ENCODE data around the gene TLL1. TPM values are rescaled to one million over a fixed set of nuclear protein-coding genes. Genes with fewer than 3 reads are reported as not detected.

Gene TLL1
- polyA plus RNA-seq, 2 of the 4 experiments (the other 2 are of a cell fraction), result 0.01 to 0.13 TPM

DNA sequence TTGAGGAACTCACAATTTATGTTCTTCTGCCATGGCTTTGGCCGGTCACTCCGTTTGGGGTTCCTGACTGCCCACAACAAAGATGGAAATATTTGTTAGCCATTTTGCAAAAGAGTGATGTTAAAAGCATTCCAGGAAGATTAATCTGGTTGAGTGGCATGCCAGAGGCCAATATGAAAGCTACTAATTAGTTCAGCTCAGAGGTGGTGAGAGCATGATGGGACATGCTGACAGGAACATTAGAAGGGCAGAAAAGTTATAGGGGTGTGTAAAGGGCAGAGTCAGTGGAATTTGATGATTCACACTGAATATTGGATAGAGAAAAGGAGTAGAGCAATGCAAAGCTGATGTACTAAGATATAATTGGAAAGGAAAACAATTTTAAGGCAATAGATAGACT lies 94.4 kb downstream of the TLL1 start:
- no peak for TF ChIP-seq TP53 (CRISPR knock-in tag; IDR thresholded peaks at IDR 0.05)
- no peak for TF ChIP-seq PBX3 (IDR thresholded peaks at IDR 0.05)
- no peak for TF ChIP-seq JUN (IDR thresholded peaks at IDR 0.05)
- no peak for TF ChIP-seq ZFP36 (IDR thresholded peaks at IDR 0.05; ENCODE audit: borderline replicate concordance, partially characterized antibody)
- TF ChIP-seq TFCP2L1 (CRISPR knock-in tag; IDR thresholded peaks at IDR 0.05), result no peak
- no peak for TF ChIP-seq HMGXB4 (CRISPR knock-in tag; IDR thresholded peaks at IDR 0.05; ENCODE audit: borderline replicate concordance)
- TF ChIP-seq MAX (IDR thresholded peaks at IDR 0.05), result no peak
- TF ChIP-seq FOXS1 (CRISPR knock-in tag; IDR thresholded peaks at IDR 0.05), result no peak
- TF ChIP-seq MAZ (IDR thresholded peaks at IDR 0.05; ENCODE audit: borderline replicate concordance, low read depth, low read length), result no peak
- no peak for TF ChIP-seq CBX8 (IDR thresholded peaks at IDR 0.05)
- no peak for TF ChIP-seq ESRRA (IDR thresholded peaks at IDR 0.05; ENCODE audit: borderline replicate concordance, low read length)
- no peak for TF ChIP-seq REST (IDR thresholded peaks at IDR 0.05)
- TF ChIP-seq CEBPB (IDR thresholded peaks at IDR 0.05), result no peak
- no peak for TF ChIP-seq ELK1 (IDR thresholded peaks at IDR 0.05; ENCODE audit: low read depth, low read length)
- ChIA-PET POLR2A (no interaction called here), CTCF (no interaction called here)
- Histone ChIP-seq H3K4me1 (no peaks in the 10 kb centered on the region), H3K27ac (no peak overlapping the region), H3K4me3 (no peak overlapping the region), H3K9me3 (no peaks in the 10 kb centered on the region), H3K4me2 (no peak overlapping the region)
- 78% methylated on average over 2 of the region's 2 CpGs for WGBS (ENCODE audit: missing lambda C conversion rate)
- ATAC-seq (no peak), FAIRE-seq (no peak), DNase-seq (ENCODE audit: low read depth in 1 of 2, low spot score in 1 of 2) (no peak)

DNA sequence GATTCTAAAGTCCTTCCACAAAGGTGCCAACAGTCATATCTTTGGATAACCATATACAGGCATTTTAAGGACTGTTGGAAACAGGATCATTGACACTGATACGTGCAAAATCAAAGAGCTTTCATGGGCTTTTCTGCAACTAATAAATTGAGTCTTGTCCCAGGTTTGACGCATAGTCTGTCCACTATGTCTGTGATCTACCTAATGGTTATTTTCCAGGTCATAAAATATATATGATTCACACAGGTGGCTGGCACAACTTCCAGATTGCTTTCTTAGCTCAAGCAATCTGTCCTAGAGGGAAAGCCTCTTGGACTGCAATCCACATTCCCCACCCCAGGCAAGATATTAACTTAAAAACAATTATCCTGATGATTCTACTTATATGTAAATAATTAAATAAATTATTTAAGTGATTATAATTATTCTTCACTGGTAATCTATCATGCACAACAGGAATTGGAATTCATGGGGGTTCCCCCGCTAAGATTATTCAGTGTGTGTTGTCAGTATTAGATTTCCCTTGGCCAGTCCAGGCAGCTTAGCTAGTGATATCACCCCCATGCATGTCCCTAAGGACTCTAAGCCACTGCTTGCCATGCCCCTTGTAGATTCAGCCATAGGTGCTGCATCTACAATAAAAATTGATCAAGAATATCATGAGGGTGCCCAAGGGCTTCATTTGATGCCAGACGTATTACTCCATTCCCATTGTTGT lies 97.8 kb downstream of the TLL1 start:
- no peak overlapping the region for H3K4me2 ChIP-seq
- H3K4me3 ChIP-seq, result no peak overlapping the region
- ATAC-seq, result no peak
- no peak for DNase-seq (ENCODE audit: low read depth in 1 of 2, low spot score in 1 of 2)
- no peak for TF ChIP-seq FOXS1 (CRISPR knock-in tag; IDR thresholded peaks at IDR 0.05)
- no peak for TF ChIP-seq HOXB5 (CRISPR knock-in tag; IDR thresholded peaks at IDR 0.05)
- no peak for TF ChIP-seq ELK1 (IDR thresholded peaks at IDR 0.05; ENCODE audit: low read depth, low read length)
- TF ChIP-seq RAD21 (conservative IDR thresholded peaks at IDR 0.05 in 1 of 2, IDR thresholded peaks at IDR 0.05 in 1 of 2), result no peak
- no peak for TF ChIP-seq RCOR1 (IDR thresholded peaks at IDR 0.05; ENCODE audit: low read depth, low read length)
- TF ChIP-seq HOXB13 (CRISPR knock-in tag; IDR thresholded peaks at IDR 0.05; ENCODE audit: low read depth), result no peak
- TF ChIP-seq CTCF (IDR thresholded peaks at IDR 0.05), result no peak
- no peak for TF ChIP-seq JUNB (IDR thresholded peaks at IDR 0.05)
- POLR2A ChIA-PET, result no interaction called here
- CTCF ChIA-PET, result no interaction called here
- H3K27ac ChIP-seq, result no peak overlapping the region
- WGBS (ENCODE audit: missing lambda C conversion rate), result 44% methylated on average over 4 of the region's 4 CpGs
- H3K4me1 ChIP-seq, result no peaks in the 10 kb centered on the region
- no peaks in the 10 kb centered on the region for H3K9me3 ChIP-seq
- FAIRE-seq, result no peak

Data from A549 (cell line).